Measurements from ENCODE around the gene ALKBH1. TPM values are rescaled to one million over a fixed set of nuclear protein-coding genes. Genes with fewer than 3 reads are reported as not detected.
"Not testable (repeated sequence)": the region's sequence is repeated elsewhere in the genome, so short reads cannot be mapped to it uniquely, and the experiment has no call there.

ALKBH1 gene
- total RNA-seq, 2 donors from 2014 or later, result 2.9 to 5.3 TPM

GRCh38 chr14:77674931-77675330 is 32.9 kb downstream of the ALKBH1 start:
- H3K36me3 ChIP-seq (replicated peaks in 1 of 2; ENCODE audit: insufficient read depth in 1 of 2, low read depth in 2 of 2), result peaks cover 0 to 12% of the 10 kb centered on the region in 2 donors
- DNase-seq (no peak), ATAC-seq (no peak)
- H3K4me1 ChIP-seq, result no peaks in the 10 kb centered on the region
- no peak overlapping the region for H3K4me3 ChIP-seq
- intact Hi-C loops (cut with DNase I), result no loop called here
- H3K27me3 ChIP-seq, result no peaks in the 10 kb centered on the region
- no peaks in the 10 kb centered on the region for H3K9me3 ChIP-seq
- no peak overlapping the region for H3K27ac ChIP-seq
- WGBS, 2 donors, result 80 to 88% methylated on average over 8 of the region's 8 CpGs
- TF ChIP-seq POLR2A (IDR thresholded peaks at IDR 0.05) (no peak), CTCF (IDR thresholded peaks at IDR 0.05) (no peak)

- Histone ChIP-seq H3K4me1 (no peaks in the 10 kb centered on the region), H3K27me3 (no peaks in the 10 kb centered on the region), H3K36me3 (replicated peaks in 1 of 2; ENCODE audit: insufficient read depth in 1 of 2, low read depth in 2 of 2) (peaks cover 0 to 12% of the 10 kb centered on the region in 2 donors), H3K9me3 (no peaks in the 10 kb centered on the region), H3K27ac (no peak overlapping the region), H3K4me3 (no peak overlapping the region)
- ATAC-seq, result no peak
- no peak for DNase-seq
- intact Hi-C loops (cut with DNase I), result no loop called here
- no peak for TF ChIP-seq CTCF (IDR thresholded peaks at IDR 0.05)
- TF ChIP-seq POLR2A (IDR thresholded peaks at IDR 0.05), result no peak
Measured at GRCh38 chr14:77673193-77673592, 34.6 kb downstream of the ALKBH1 start.

- ATAC-seq (no peak), DNase-seq (no peak)
- Histone ChIP-seq H3K9me3 (no peaks in the 10 kb centered on the region), H3K4me1 (no peaks in the 10 kb centered on the region), H3K27me3 (no peaks in the 10 kb centered on the region), H3K4me3 (no peak overlapping the region), H3K27ac (no peak overlapping the region), H3K36me3 (replicated peaks in 1 of 2; ENCODE audit: insufficient read depth in 1 of 2, low read depth in 2 of 2) (no peaks in the 10 kb centered on the region)
- no peak for TF ChIP-seq CTCF (IDR thresholded peaks at IDR 0.05)
- no peak for TF ChIP-seq POLR2A (IDR thresholded peaks at IDR 0.05)
- intact Hi-C loops (cut with DNase I), result no loop called here
Measured at GRCh38 chr14:77667331-77667730, 40.5 kb downstream of the ALKBH1 start.

- no peaks in the 10 kb centered on the region for H3K36me3 ChIP-seq (replicated peaks in 1 of 2; ENCODE audit: insufficient read depth in 1 of 2, low read depth in 2 of 2)
- H3K9me3 ChIP-seq, result no peaks in the 10 kb centered on the region
- TF ChIP-seq CTCF (IDR thresholded peaks at IDR 0.05) (no peak), POLR2A (IDR thresholded peaks at IDR 0.05) (no peak)
- H3K4me1 ChIP-seq, result no peaks in the 10 kb centered on the region
- no peak for DNase-seq
- no peak overlapping the region for H3K4me3 ChIP-seq
- intact Hi-C loops (cut with DNase I), result no loop called here
- H3K27me3 ChIP-seq, result no peaks in the 10 kb centered on the region
- no peak for ATAC-seq
- 60 to 63% methylated on average over 6 of the region's 6 CpGs for WGBS, 2 donors
- H3K27ac ChIP-seq, result no peak overlapping the region
Measured at GRCh38 chr14:77663293-77663692, 44.5 kb downstream of the ALKBH1 start.

- H3K27me3 ChIP-seq; intact Hi-C loops (cut with DNase I); H3K4me3 ChIP-seq; DNase-seq; H3K9me3 ChIP-seq; ATAC-seq; H3K4me1 ChIP-seq; H3K36me3 ChIP-seq (replicated peaks in 1 of 2; ENCODE audit: insufficient read depth in 1 of 2, low read depth in 2 of 2); H3K27ac ChIP-seq: not testable (repeated sequence)
- WGBS, 2 donors, result 69 to 77% methylated on average over 8 to 9 of the region's 9 CpGs
Measured at GRCh38 chr14:77661562-77661961, 46.3 kb downstream of the ALKBH1 start.
